NCI-H345 treated with DMSO at 0.1 percent for 48 hours (cell line): ENCODE results near the gene SPTA1.

ENCODE experiments used
- DNase-seq: peaks from one replicate; lab custom pipeline; 2025; ENCODE audit not compliant: unreplicated experiment; lab: John Stamatoyannopoulos, UW

SPTA1 gene

DNA sequence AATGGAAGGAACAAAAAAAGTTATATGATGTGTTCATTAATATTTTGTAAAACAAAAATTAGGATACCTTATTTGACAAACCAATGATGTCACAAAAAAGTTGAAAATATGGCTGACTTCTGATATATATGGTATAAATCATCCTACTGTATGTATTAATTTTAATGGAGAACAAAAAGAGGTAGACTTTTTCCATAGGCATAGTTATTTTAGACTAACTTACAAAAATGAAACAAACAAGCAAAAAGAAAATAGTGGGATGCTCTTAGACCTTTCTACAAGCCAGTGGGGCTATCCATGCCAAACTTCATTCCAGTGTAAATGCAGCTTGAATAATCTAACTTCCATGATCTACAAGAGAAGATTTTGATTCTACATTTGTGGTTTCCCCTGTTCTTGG lies 522 bp upstream of the SPTA1 start:
- no peak for DNase-seq

DNA sequence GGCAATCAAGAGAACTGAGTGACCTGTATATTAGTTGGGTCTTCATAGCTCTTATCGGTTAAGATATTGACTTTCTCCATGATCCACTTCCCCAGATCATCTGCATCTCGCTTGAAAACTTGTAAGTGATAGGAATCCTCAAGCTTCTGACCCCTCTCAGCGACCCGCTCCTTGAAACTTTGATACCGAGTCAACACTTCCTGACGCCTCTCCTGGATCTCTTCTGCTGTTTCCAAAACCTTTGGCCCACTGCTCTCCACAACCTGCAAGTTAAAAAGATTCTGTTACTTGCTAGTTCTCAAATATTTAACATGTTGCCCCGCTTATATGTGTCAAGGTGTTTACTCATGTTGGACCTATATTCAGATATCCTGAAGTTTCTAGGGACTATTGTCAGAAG lies 1.4 kb downstream of the SPTA1 start:
- no peak for DNase-seq

DNA sequence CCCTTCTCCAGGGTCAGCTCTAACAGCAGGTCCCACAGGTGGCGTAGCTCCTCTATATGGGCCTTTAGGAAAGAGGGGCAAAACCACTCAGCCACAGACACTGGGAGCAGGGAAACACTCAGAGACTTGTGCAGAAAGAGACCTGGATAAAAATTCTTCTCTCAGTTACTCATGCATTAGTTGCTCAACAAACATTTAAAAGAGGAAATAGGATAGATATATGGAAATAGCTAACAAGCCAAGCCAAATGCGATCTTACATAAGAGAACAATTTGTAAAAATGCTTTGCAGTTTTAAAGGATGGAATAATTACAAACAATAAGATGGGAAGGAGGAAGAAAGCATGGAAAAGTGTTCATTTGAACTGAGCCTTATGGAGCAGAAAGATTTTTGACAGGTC lies 4.9 kb downstream of the SPTA1 start:
- DNase-seq = no peak

DNA sequence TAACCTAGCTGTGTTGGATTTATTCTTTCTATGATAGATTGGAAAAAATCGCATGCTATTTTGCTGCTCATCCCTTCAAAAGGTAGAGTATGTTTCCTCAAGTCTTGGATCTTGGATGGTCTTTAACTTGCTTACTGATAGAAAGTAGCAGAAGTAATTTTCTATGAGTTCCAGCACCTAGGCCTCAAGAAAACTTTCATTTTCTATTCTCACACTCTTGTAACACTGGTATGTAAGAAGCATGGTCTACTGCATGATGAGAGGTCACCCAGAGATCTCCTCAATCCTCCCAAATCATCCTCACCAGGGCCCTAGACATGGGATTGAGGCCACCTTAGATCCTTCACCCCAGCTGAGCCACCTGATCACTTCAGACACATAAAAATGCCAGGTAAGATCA lies 7.2 kb downstream of the SPTA1 start:
- DNase-seq = no peak

DNA sequence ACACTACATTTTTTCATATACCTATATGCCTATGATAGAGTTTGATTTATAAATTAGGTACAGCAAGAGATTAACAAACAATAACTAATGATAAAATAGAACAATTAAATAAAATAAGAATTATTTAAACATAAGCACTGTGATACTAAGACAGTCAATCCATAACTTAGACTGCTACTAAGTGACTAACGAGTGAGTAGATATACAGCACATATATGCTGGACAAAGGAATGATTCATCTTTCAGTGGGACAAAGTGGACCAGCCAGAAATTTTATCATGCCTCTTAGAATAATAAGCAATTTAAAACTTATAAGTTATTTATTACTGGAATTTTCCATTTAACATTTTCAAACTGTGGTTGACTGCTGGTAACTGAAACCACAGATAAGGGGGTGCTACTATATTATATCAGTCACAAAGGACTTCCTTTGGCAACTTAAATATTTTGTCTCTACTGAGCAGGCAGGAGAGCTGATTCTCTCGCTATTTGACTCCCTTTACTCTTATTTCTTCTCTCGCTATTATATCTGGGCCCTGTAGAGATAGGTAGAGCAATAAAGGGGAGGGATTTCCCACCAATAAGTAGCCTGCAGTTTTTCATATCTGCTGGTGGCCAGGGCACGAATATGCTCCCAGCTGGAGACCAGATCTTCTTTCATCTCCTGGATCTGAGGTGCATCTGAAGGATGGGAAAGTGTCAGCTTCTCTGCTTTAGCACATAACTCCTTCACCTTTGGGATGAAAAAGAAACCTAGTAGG lies 10.8 kb downstream of the SPTA1 start:
- DNase-seq = no peak

DNA sequence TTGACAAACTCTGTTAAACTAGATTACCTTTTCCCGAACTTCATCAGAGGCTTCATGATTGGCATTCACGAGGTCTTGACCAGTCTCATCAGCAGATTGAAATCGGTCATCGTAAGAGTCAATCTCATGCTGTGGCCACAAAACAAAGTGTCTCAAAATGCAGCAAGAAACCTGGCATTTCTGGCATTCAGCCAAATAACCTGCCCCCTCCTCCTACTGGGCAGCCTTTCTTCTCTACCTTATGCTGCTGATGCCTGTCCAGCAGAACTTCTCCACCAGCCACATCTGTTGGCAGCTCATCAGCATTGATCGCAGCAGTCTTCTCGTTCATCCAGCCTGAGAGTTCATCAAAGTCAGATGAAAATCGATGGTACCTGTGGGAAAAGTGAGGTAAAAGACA lies 12.2 kb downstream of the SPTA1 start:
- DNase-seq = no peak

DNA sequence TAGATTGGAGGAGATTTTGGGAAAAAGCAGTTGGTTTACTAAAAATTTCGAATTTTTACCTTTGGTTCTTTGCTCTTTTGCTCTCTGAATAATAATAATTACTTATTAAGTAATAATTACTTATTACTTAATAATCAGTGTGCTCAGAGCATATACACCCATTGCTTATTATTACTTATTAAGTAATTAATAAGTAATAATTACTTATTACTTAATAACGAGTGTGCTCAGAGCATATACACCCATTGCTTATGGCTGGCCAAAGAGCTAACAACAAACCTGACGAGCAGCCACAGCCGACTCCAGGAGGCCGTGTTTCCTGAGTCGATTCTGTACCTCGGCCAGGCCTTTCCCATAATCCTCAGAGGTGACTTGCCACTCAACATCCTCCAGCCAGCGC lies 20.5 kb downstream of the SPTA1 start:
- DNase-seq = no peak

DNA sequence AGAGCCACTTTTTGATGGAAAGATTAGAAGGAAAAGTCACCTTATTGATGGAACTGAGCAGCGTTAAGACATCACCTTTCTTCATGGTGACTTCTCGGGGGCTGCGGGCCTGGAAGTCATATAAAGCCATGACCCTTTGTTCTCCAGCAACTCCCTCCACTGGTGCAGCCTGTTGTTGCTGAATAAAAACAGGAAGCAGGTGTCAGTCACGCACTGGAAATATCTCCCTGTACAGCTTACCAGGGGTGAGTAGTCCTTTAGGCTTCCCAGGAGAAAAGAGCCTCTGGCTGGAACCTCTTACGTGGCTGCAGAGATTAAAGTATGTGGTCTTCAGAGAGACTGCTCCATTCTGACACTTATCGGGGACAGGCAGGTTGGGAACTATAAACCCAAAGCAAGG lies 31.9 kb downstream of the SPTA1 start:
- no peak for DNase-seq

DNA sequence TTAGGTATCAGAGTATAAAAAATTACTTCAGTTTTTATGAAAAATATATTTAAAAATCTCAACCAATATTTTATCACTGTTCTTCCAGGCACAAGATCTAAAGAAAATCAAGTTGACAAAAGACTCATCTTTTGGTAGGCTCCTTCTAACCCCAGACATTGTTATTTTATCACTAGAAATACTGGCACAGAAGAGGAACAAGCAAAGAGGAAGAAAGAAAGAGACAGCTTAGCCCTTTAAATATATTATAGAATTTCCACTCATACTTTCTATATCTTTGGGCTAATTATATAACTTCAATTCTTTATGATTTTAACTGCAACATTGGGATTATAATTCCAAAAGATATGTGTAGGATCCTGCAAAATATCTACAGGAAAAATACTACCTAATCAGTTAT lies 32.4 kb downstream of the SPTA1 start:
- DNase-seq = no peak

DNA sequence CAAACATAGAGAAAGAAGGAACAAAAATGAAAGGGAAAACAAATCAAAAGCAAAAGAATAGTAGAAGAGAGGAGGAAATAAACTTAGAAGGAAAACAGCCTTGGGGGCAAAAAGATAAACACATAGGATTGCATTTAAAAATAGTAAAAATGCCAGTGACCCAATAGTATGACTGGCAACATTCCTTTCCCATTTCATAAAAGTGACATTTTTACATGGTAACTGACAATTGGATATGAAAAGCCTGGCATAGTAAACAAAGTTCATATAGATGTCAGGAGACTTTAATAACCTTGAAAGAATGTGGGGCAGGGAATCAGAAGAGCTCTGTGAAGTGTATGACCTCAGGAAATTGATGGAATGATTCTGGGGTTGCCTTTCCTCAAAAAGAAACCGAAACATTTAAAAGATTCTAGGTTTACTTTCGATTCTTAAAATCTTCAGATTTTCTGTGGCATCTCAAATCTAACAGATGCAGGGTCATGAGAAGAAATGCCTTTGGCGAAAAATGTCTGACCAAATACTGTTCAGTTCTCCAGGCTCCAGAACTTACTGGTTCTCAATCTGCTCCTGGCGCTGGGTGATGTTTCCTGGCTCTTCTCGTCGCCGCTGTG lies 33.7 kb downstream of the SPTA1 start:
- no peak for DNase-seq

DNA sequence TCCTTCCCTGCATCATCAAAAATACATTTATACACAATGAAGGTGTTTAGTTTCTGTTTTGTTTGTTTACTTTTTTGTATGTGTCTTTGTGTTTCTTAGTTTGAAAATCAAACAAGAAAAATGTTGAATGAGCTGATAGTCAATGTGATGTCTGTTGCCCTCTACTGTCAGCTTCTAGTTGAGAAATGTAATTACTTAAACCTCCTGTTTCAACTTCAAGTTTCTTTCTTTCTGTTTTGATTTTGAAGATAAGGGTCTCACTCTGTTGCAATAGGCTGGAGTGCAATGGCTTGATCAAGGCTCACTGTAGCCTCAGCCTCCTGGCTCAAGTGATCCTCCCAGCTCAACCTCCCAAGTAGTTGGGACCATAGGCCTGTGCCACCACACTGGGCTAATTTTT lies 37.5 kb downstream of the SPTA1 start:
- DNase-seq = no peak

DNA sequence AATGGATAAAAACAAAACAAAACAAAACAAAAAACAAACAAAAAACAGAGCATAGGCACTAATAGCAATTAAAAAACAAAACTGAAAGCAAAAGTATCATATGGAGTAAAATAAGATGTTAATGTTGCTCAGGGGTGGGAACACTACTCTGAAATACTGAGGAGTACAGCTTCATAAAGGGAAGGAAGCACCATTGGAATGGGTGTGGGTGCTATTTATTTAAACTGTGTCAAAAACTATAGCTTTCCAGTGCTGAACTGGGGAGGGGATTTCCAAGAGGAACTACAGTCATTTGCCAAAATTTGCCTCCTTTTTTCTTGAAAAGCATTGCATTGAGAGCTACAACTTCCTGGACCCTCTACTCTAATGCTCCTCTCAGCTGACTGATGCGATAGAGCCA lies 40.0 kb downstream of the SPTA1 start:
- DNase-seq = no peak

DNA sequence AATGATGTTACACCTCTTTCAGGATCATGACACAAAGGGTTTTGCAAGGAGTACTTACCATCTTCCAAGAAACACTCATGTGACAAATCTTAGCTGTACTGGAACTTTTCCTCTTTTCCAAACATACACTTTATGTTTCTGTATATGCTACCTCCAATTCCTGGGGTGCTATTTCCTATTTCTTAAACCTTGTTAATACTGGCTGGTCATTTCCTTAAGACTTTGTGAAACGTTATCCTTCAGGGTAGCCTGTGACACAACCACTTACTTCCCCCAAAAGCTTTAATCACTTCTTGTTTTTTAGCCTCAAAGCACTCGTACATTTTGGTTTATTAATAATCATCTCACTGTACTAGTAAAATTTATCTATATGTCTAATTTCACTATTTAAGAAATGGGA lies 42.1 kb downstream of the SPTA1 start:
- no peak for DNase-seq

DNA sequence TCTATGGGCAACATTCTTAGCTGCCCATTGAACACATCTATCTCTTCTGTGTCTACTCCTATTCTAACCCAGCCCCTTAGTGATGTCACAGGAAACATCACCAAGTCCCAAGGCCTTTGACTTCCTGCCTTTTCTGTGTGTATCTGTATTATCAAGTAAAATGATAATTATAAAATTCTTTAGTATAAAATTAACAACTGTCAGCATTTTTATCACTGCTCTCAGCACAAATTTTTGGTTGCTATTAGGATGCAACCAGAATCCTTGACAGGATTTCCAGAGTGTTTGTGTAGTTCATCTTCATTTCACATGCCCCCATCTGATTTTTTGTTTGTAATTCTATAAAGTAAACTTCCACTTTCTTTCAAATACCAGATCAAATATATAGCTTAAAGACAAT lies 47.6 kb downstream of the SPTA1 start:
- DNase-seq = no peak

DNA sequence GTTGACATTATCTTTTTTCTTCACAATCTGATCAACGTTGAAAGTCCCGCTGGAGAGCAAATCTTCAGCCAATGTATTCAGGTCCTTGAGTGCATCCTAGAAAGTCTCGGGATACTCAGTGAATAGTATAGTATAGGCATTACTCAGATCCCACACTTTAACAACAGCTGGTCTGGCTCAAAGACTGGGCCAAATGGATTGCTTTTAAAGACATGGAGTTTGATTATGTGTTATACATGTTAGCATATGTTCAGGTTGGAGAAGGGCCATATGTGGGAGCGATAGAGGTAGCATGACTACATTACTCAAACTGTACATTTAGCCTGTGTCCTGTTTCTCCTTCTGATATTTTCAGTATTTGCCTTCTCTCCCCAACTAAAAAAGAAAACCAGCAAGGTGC lies 48.4 kb downstream of the SPTA1 start:
- no peak for DNase-seq

DNA sequence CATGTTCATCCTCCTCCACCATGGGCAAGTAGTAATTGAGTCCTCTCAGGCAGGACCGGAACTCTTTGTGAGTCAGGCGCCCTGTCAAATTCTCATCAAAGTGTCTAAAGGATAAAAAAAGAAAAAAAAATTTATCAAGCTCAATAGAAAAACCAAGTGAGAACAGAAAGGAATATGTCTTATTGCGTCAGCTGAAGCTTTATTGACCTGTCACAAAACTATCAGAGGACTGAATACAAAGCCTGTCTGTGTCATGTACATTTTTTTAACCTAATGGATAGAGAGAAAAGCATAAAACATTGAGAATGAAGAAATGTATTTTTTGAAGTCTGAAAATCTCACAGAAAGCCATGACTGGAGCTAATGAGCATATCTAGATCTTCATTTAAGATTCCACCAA lies 72.8 kb downstream of the SPTA1 start:
- DNase-seq = no peak

DNA sequence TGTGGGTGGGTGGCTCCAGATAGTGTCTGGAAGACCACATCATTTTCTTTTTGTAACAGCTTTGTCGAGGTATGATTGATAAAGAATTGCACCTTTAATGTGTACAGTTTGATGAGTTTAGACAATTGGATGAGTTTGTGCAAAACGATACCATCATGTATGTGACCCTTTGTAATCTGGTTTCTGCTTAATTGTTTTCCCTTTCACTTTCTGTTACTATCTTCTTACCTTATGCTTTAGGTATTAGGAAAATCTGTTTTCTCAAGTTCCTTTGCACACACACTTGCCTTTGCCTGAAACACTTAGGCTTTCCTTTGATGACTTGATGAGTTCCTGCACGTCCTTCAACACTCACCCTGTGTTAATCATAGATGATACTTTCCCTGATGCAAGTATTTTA lies 74.6 kb downstream of the SPTA1 start:
- DNase-seq = no peak

DNA sequence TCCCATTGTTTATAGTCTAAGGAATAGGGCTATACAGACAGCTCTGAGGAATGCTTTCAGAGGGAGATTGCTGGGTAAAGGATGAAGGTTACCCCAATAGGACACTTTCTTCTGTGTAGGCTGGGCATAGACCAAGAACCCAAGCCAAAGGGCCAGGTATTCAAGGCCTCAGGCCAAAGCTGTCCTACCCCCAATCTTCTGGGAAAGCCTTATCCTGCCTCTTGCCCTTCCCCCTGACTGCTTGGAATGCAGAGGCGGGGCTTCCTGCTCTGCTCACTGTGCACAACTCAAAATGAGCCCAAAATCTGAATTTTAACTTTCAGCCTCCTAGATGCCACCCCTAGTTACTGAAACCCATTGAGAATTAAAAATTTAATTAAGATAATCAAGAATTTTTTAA lies 79.2 kb downstream of the SPTA1 start:
- no peak for DNase-seq

DNA sequence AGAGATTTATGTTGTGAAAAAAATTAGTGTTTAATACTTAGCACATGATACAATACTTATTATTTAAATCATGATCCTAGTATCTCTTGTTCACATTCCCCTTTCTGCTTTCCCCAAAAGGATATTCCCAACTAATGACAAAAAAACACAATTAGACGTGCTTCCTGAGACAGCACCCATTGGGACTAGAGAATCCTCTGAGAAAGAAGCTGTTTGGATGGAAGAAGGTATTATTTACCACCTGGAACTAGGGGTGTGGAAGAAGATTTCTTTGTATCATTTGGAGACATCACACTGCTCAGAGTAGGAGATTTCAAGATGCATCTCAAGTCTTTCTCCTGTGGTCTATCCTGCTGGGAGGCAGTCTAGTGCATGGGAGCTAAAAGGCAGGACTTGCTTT lies 81.5 kb downstream of the SPTA1 start, which contains the start of gene OR10Z1:
TSS of gene OR10Z1 (plus strand) at position 301 of the 400 bp plus-strand sequence. CDS start 1,171 bp downstream, outside the sequence.
- no peak for DNase-seq

DNA sequence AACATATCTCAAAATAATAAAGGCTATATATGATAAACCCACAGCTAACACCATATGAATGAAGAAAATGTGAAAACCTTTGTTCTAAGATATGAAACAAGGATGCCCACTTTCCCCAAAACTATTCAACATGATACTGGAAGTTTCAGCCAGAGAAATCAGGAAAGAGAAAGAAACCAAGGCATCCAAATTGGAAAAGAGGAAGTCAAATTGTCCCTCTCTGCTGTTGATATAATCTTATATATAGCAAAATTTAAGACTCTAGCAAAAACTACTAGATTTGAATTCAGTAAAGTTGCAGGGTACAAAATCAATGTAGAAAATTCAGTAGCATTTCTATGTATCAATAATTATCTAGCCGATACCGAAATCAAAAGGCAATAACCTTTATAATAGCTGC lies 85.8 kb downstream of the SPTA1 start:
- no peak for DNase-seq

DNA sequence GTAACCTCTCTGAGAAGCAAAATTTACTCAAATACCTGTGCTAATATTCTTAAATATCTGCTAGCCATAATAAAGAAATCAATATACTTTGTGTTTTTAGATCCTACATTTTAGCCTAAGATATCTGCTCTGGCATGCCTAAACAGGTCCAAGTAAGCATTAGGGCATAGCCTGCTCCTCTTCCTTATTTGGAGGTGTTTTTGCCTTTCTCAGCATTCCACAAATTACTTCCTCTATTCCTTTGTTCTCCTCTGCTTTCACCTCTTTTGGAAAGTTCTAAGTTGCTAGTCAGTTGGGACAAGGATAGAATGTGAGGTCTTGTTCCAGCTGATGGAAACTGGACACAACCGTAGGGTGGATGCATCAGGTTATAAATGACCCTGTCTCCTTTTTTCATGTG lies 99.6 kb downstream of the SPTA1 start:
- no peak for DNase-seq

DNA sequence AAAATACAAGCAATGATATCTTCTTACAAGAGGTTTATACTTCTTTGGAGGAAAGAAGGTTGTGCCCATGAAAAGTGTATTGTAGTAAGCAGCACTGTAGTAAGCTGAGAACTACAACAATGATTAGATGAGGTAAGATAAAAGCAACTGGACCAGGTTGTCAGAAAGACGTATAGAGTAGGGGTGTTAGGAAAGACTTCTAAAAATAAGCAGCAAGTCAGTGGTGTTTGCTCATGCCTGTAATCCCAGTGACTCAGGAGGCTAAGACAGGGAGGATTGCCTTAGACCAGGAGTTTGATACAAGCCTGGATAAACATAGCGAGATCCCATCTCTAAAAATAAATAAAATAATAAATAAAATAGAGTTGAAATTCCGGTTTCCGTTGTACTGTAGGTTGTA lies 102.6 kb downstream of the SPTA1 start:
- DNase-seq = no peak

DNA sequence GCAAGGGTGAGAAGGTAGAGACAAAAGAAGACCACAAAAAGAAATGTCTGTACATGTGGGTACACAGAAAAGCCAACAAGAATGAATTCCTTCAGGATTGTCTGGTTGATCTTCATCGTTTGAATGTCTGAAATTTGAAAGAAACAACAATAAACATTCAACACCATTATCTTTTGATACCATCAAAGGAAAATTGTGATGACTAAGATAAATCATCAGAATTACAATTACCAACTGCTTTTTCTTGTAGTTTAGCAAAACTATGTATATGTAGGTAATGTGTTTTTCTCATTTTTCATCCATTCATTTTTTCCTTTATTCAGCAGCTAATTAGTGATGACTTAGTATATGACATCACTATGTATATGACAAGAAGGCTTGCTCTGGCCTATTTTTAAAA lies 106.8 kb downstream of the SPTA1 start, which contains the start of gene OR10X1:
TSS of gene OR10X1 (minus strand) at position 167 of the 400 bp plus-strand sequence. CDS start at position 167, 0 bp downstream.
- DNase-seq = no peak
